Progenitor cell of endocrine pancreas (in vitro differentiated cells): ENCODE data around the gene RXRG. TPM values are rescaled to one million over a fixed set of nuclear protein-coding genes. Genes with fewer than 3 reads are reported as not detected.
"Not testable (repeated sequence)": the region's sequence is repeated elsewhere in the genome, so short reads cannot be mapped to it uniquely, and the experiment has no call there.

ENCODE experiments used
- DNase-seq: peaks from one replicate; pipeline ENCODE4 v3.0.0; 2021; ENCODE audit warnings: low spot score; ENCODE audit not compliant: unreplicated experiment
- H3K27ac Mint-ChIP-seq: 2 replicates; pipeline ENCODE4 v1.8.0; 2021; ENCODE audit warnings: mild to moderate bottlenecking, moderate library complexity, mixed read lengths
- H3K27me3 Mint-ChIP-seq: 2 replicates; pipeline ENCODE4 v1.8.0; 2021; ENCODE audit warnings: mixed read lengths
- H3K36me3 Mint-ChIP-seq: 2 replicates; pipeline ENCODE4 v1.8.0; 2022; ENCODE audit warnings: mixed read lengths; ENCODE audit not compliant: insufficient read depth
- H3K4me1 Mint-ChIP-seq: 2 replicates; pipeline ENCODE4 v1.8.0; 2021; ENCODE audit warnings: low read depth, mixed read lengths
- H3K4me3 Mint-ChIP-seq: 2 replicates; pipeline ENCODE4 v1.8.0; 2021; ENCODE audit warnings: low read depth, mild to moderate bottlenecking, moderate library complexity, mixed read lengths
- H3K9me3 Mint-ChIP-seq: 2 replicates; pipeline ENCODE4 v1.8.0; 2021; ENCODE audit warnings: low read depth, mixed read lengths
- total RNA-seq: library from RNA; stranded (reverse); gene quantifications from 2 replicates; pipeline ENCODE4 v1.2.1, GENCODE V29; 2021
- TF ChIP-seq, protein P1 (sequence below): fragments of 200-600 bp; sonication (generic); IDR thresholded peaks from one replicate; pipeline ENCODE4 v1.5.0; 2021; ENCODE audit warnings: antibody characterized with exemption, mild to moderate bottlenecking; ENCODE audit not compliant: unreplicated experiment

RXRG gene
- total RNA-seq, 1 donor from 2014 or later = 2.2 TPM

DNA sequence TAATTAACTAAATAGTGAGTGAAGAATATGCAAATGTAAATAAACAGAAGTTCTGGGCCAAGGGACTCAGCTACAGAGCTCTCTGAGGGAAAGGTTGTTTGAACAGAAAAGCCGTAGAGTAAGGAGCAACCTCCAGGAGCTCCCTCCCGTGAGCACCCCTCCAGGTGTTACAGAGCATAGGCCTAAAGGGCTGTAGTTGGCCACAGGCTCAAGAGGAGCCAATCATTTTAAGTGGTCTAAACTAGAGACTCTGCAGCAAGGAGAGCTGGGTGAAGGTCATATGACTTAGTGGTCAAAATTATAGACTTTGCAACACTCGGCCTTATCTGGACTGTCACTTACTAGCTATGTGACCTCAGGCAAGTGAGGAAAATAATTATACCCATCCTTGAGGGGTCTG lies 19.1 kb upstream of the RXRG start:
- H3K27ac Mint-ChIP-seq = no peak overlapping the region
- no peak overlapping the region for H3K4me3 Mint-ChIP-seq
- TF ChIP-seq, protein P1, sequence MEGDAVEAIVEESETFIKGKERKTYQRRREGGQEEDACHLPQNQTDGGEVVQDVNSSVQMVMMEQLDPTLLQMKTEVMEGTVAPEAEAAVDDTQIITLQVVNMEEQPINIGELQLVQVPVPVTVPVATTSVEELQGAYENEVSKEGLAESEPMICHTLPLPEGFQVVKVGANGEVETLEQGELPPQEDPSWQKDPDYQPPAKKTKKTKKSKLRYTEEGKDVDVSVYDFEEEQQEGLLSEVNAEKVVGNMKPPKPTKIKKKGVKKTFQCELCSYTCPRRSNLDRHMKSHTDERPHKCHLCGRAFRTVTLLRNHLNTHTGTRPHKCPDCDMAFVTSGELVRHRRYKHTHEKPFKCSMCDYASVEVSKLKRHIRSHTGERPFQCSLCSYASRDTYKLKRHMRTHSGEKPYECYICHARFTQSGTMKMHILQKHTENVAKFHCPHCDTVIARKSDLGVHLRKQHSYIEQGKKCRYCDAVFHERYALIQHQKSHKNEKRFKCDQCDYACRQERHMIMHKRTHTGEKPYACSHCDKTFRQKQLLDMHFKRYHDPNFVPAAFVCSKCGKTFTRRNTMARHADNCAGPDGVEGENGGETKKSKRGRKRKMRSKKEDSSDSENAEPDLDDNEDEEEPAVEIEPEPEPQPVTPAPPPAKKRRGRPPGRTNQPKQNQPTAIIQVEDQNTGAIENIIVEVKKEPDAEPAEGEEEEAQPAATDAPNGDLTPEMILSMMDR = no peak
- H3K4me1 Mint-ChIP-seq = peaks cover 23% of the 10 kb centered on the region
- no peaks in the 10 kb centered on the region for H3K9me3 Mint-ChIP-seq
- no peaks in the 10 kb centered on the region for H3K36me3 Mint-ChIP-seq
- H3K27me3 Mint-ChIP-seq = peaks cover 9% of the 10 kb centered on the region
- DNase-seq = no peak

DNA sequence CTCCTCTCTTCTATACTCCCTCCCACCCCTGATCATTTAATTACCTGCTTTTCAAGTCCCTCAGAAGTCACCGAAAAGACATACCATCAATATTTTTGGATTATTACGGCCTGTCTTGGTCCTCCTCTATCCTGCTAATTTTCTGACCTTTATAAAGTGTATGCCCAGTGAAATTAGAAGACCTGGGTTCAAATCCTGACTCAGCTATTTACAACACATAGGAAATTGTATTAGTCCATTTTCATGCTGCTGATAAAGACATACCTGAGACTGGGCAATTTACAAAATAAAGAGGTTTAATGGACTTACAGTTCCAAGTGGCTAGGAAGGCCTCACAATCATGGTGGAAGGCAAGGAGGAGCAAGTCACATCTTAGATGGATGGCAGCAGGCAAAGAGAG lies 14.8 kb upstream of the RXRG start:
- not testable (repeated sequence) for H3K9me3 Mint-ChIP-seq, DNase-seq, H3K36me3 Mint-ChIP-seq, H3K27ac Mint-ChIP-seq, H3K4me3 Mint-ChIP-seq, H3K27me3 Mint-ChIP-seq
- peaks cover 21% of the 10 kb centered on the region for H3K4me1 Mint-ChIP-seq

DNA sequence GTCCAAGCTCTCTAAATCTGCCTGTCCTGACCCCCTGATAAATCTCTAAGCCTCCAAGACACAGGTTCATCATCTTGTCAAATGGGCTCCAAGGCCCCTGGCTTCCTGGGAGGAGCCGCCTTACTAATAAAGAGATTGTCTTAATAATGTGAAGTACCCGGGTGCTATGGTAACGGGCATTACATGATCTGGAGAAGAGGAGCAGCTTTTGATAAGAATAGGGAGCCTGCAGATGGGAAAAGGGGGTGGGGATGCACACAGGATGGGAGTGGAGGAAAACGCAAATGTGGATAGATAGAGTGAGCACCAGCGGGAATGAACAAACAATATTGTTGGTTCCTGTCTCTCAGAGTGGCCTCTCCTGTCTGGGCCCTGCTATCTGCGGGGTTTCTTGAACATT lies 11.9 kb upstream of the RXRG start:
- TF ChIP-seq, protein P1 = no peak
- H3K4me3 Mint-ChIP-seq = no peak overlapping the region
- no peaks in the 10 kb centered on the region for H3K36me3 Mint-ChIP-seq
- H3K27ac Mint-ChIP-seq = no peak overlapping the region
- DNase-seq = no peak
- H3K4me1 Mint-ChIP-seq = peaks cover 20% of the 10 kb centered on the region
- H3K27me3 Mint-ChIP-seq = no peaks in the 10 kb centered on the region
- no peaks in the 10 kb centered on the region for H3K9me3 Mint-ChIP-seq

DNA sequence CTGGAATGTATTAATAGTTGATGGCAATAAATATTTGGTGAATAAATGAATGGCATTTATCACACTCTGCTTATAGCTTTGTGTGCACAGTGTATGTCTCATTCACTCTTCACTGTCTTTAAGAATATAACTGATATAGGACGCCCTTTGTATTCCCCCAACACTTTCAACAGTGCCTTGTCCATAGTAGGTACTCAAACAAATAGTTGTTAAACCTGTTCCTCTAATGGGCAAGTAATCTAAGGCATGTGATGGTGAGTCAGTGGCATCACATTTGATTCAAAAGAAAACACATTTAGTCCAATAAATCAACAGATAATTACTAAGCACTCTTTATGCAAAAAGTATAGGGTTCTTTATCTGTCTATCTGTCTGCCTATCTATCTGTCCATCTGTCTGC lies 11.2 kb upstream of the RXRG start:
- no peak for DNase-seq
- Mint-ChIP-seq H3K4me3 (no peak overlapping the region), H3K27ac (peak overlapping the region; percentile 82), H3K27me3 (no peaks in the 10 kb centered on the region), H3K36me3 (no peaks in the 10 kb centered on the region), H3K9me3 (no peaks in the 10 kb centered on the region), H3K4me1 (peaks cover 20% of the 10 kb centered on the region)
- TF ChIP-seq, protein P1 = no peak

DNA sequence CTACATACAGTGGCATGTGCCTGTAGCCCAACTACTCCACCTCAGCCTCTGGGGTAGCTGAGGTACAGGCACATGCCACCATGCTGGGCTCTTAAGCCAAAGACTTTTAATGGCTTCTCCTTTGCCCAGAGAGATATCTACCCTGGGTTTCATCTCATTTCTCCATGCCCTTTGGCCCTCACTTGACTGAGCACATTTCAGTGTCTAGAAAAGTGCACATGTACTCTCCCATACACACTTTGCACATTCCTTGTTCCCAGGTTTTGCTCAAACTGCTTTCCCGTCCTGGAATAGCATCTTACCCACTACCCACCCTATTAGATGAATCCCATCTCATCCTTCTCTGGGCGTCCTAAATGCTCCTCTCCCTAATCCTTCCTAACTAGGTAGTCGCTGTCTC lies 10.2 kb upstream of the RXRG start:
- Mint-ChIP-seq H3K9me3 (no peaks in the 10 kb centered on the region), H3K27ac (peak overlapping the region; percentile 7), H3K4me1 (peaks cover 20% of the 10 kb centered on the region), H3K36me3 (no peaks in the 10 kb centered on the region), H3K27me3 (peaks cover 2% of the 10 kb centered on the region), H3K4me3 (no peak overlapping the region)
- TF ChIP-seq, protein P1 = no peak
- DNase-seq = no peak

DNA sequence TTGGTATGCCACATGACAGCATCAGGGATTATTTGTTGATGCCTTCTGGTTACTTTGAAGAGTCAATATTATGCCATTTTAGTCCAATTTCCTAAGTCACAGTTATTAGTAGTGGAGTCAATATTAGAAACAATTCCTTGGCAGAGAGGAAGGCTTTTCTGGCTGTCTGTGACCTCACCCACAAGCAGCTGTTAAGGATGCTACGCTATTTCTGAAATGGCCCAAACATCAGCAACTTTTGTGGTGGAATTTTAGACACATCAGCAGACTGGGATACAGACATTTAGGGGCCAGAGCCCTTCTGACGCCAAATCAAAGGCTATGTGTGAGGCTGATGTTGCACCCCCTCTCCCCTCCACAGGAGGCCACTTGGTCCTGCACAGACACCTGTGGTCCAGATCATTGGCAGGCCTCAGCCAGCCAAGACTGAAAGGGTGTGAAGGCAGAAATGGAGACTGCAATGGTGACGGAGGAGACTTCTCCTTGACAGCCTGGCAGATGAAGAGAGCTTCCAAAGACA lies 9.2 kb upstream of the RXRG start:
- H3K27ac Mint-ChIP-seq = no peak overlapping the region
- TF ChIP-seq, protein P1 = no peak
- no peak overlapping the region for H3K4me3 Mint-ChIP-seq

More for the DNA sequence above, 9.2 kb upstream of the RXRG start:
- Mint-ChIP-seq H3K9me3 (no peaks in the 10 kb centered on the region), H3K36me3 (no peaks in the 10 kb centered on the region), H3K4me1 (peaks cover 20% of the 10 kb centered on the region), H3K27me3 (peaks cover 3% of the 10 kb centered on the region)
- DNase-seq = no peak
